ENCODE data around the gene AGPS.

Gene AGPS

DNA sequence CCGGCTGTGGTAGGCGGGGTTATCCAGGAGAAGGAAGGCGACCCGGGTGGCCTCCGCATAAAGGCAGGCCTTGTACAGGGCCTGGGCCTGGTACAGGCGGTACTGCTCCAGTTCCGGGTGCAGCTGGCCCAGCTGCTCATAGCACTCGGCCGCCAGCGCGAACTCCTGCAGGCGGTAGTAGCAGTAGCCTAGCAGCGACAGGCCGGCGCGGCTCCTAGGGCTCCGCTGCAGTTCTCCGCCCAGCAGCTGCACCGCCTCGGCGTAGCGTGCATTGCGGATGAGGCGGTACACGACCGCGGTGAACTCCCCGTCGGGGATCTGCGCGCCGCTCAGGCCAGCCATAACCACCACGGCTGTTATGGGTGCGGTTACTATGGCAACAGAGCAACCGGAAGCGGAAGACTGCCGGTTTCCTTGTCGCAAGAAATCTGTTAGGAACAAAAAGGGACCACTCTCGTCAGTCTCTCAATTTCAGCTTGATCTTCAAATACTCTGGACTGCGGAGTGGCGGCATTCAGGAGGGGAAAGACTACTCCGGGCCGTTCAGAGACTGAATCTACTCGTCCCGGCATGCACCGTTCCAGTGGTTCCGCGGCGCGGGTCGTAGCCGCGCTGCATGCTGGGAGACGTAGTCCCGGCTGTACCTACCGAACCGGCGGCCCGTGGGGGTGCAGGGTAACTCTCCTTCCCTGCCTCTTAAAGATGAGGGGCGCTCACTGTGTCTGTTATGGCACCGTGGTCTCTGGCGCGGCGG lies 160.0 kb downstream of the AGPS start:
- peak; percentile 76 for DNase-seq (ENCODE audit: low read depth)

GRCh38 chr2:177553176-177553884 lies 160.8 kb downstream of the AGPS start:
- DNase-seq (ENCODE audit: low read depth): no peak

GRCh38 chr2:177554365-177554764 lies 161.8 kb downstream of the AGPS start:
- no peak for DNase-seq (ENCODE audit: low read depth)

DNA sequence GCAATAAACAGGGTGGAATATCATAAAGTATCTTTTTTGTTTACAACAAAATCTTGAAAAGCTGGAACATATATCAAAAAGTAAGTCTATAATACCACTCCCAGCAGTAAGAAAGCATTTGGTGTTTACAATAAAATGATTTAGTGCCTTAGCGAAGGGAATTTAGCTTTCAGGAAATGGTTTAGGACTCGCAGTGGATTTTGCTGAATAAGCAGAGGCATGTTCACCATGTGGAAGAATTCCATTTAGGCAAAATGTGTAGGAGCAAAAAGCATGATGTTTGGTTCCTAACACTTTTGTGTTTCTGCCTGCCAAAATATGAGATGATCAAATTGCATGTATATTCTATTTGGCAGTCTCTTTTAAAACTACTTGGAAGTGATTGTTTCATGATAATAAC lies 163.6 kb downstream of the AGPS start:
- DNase-seq (ENCODE audit: low read depth): no peak

- DNase-seq (ENCODE audit: low read depth): no peak
Observed at GRCh38 chr2:177557794-177558193, 165.2 kb downstream of the AGPS start.

GRCh38 chr2:177559638-177560037 lies 167.1 kb downstream of the AGPS start:
- DNase-seq (ENCODE audit: low read depth): no peak

GRCh38 chr2:177568390-177568789 lies 175.8 kb downstream of the AGPS start:
- no peak for DNase-seq (ENCODE audit: low read depth)

DNA sequence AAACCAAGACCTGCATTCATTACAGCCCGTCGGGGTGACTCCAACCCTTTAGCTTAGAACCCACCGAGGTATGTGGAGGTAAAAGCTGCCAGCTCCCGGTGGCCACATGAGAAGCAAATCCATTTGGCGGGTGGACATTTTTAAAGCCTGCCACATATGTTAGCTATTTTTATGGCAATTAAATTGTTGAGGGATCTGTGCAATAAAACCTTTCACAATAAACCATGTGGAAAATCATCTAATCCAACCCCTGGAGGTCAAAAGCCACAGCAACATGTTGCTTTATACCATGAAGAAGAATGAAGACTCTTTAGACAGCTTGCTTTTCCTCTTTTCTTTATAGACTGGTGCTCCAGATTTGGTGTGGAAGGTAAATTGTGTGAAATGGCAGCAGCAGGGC lies 176.3 kb downstream of the AGPS start:
- DNase-seq (ENCODE audit: low read depth): no peak

DNA sequence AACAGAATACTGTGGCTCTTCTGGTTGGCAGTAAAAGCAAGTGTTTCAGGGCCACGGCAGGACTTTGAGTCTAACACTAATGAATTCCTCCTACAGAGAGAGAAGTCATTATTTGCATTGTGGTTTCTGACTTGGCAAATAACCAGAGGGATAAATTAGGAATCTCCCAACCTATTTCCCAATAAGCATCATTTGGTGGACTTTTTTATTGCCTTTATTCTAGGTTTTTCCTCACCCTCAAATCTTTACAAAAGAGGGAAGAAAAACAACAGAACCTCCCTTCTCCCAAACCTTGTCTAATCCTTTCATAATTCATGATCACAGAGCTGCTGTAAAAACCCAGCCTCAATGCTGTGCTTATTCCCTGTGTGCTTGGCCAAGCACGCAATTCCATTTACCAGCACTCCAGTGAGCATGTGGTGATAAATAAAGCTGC lies 179.7 kb downstream of the AGPS start:
- DNase-seq (ENCODE audit: low read depth): no peak

GRCh38 chr2:177573120-177573519 lies 180.5 kb downstream of the AGPS start:
- DNase-seq (ENCODE audit: low read depth): no peak

- DNase-seq (ENCODE audit: low read depth): no peak
Observed at GRCh38 chr2:177574356-177574755, 181.8 kb downstream of the AGPS start.

DNA sequence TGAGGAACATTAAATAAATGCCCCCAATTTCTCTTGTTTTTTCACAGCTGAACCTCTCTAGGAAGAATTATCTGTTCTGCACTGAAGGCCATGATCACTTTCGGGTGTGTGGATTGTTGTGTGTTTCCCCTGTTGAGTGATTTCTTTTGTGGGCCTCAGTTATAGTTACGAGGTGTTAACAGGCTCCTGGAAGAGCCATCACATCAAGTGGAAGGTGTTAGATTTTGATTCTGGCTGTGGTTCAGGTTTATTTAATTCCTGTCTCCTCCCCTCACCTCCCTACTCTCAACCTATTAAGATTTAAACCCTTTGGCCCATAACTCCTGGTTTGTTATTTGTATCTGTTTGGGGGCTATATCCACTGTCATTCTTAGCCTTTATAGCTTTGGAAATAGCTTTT lies 182.8 kb downstream of the AGPS start:
- no peak for DNase-seq (ENCODE audit: low read depth)

DNA sequence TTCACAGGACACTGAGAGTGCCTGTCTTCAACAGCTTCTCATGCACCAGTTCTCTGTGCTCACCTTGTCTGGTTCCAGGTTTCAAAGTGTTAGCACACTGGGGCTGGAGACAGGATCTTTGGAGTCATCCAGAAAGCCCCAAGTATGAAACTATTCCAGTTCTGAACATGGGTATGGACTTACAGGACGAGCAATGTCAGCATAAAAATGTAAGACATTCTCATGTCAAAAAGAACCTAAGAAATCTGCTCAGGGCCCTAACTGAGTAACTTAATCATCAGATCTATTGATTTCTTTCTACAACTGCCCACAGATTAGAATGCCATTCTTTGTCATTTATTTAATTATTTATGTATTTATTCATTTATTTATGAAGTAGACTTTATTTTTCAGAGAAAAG lies 184.5 kb downstream of the AGPS start:
- no peak for DNase-seq (ENCODE audit: low read depth)

- no peak for DNase-seq (ENCODE audit: low read depth)
Observed at GRCh38 chr2:177578454-177578853, 185.9 kb downstream of the AGPS start.

DNA sequence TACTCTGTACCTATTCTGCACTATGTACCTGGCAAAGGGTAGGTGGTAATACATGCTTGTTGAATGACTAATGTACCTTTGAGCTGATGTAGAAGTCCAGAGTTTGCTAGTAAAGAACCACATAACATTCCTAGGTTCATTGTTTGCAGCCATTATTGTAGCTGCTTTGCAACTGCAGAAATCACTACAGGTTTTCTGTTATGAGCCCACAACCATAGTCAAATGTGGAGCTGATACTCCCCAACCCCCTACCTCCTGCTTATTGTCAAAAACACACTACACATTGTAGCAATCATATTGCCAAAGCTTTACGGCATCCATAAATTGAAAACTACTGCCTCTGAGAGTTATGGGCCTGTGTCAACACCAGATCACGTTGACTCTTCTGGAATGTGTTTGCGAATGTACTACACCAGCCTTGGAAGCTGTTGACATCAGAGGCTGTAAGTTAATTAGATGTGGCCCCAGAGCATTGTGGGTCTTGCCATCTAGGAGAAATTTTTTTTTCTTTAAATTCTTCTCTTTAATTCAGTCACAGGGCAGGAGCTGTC lies 187.0 kb downstream of the AGPS start:
- no peak for DNase-seq (ENCODE audit: low read depth)

DNA sequence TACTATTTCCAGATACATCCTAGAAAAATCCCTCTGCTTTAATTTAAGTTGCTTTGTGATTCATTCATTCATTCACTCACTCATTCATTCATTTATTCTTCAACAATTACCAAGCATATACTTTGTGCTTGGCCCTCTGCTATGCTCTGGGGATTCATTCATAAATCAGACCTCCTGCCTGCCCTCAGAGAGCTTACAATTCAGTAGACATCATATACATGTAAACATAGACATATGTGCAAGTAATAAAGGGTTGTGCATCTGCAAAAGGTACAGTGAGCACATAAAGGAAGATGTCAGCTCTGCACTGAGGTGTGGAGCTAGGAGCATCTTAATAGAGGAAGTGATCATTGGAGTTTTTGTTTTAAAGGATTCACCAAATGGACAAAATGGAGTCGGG lies 189.4 kb downstream of the AGPS start:
- no peak for DNase-seq (ENCODE audit: low read depth)

- no peak for DNase-seq (ENCODE audit: low read depth)
Observed at GRCh38 chr2:177584030-177584692, 191.6 kb downstream of the AGPS start.

GRCh38 chr2:177585234-177585863 lies 192.8 kb downstream of the AGPS start:
- no peak for DNase-seq (ENCODE audit: low read depth)

- no peak for DNase-seq (ENCODE audit: low read depth)
Observed at GRCh38 chr2:177586154-177586553, 193.6 kb downstream of the AGPS start.

- no peak for DNase-seq (ENCODE audit: low read depth)
Observed at GRCh38 chr2:177587371-177587770, 194.8 kb downstream of the AGPS start.

DNA sequence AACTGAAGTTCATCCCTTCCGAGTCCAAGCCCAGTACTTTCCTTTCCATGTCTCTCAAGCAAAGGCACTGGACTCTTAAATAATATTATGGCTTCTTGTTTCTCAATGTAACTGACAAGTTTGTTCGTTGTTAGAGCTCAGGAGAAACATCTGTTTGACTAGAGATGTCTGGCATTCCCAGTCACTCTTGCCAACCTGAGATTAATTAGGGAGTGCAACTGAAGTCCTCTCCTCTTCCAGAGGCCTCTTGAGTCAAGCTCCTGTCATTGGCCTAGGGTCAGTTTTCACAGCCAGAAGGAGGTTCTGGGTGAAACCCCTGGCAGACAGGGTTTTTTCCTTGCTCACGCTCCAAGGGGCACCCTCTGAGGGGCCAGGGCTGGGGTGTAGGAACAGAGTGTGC lies 196.1 kb downstream of the AGPS start:
- DNase-seq (ENCODE audit: low read depth): no peak

GRCh38 chr2:177589186-177589585 lies 196.6 kb downstream of the AGPS start:
- DNase-seq (ENCODE audit: low read depth): no peak
